Stimulated activated CD8-positive, alpha-beta memory T cell treated with anti-CD3 and anti-CD28 coated beads, Interleukin-15, amount 100 ng/mL, for 24 hours (primary cell): ENCODE results near the gene NRP1.

Source experiments
- DNase-seq: peaks from one replicate; pipeline ENCODE4 v3.0.0-alpha.2; 2020; ENCODE audit warnings: low read depth

NRP1 gene

GRCh38 chr10:33183655-33184054, 150.8 kb downstream of the NRP1 start:
- no peak for DNase-seq

- DNase-seq, result no peak
These were observed 153.5 kb downstream of the NRP1 start for GRCh38 chr10:33180921-33181320.

- no peak for DNase-seq
These were observed 154.1 kb downstream of the NRP1 start for GRCh38 chr10:33180390-33180789.

- DNase-seq, result no peak
These were observed 155.4 kb downstream of the NRP1 start for GRCh38 chr10:33179067-33179466.

GRCh38 chr10:33178026-33178755, 156.3 kb downstream of the NRP1 start:
- DNase-seq, result no peak

- no peak for DNase-seq
These were observed 157.8 kb downstream of the NRP1 start for GRCh38 chr10:33176688-33177087.

- DNase-seq, result no peak
These were observed 159.6 kb downstream of the NRP1 start for GRCh38 chr10:33174674-33175434.

GRCh38 chr10:33165911-33166310, 168.6 kb downstream of the NRP1 start:
- DNase-seq, result no peak

GRCh38 chr10:33164060-33164709, 170.3 kb downstream of the NRP1 start:
- DNase-seq, result no peak

GRCh38 chr10:33162248-33162575, 172.3 kb downstream of the NRP1 start:
- no peak for DNase-seq

GRCh38 chr10:33161550-33162247, 172.8 kb downstream of the NRP1 start:
- no peak for DNase-seq

- no peak for DNase-seq
These were observed 174.3 kb downstream of the NRP1 start for GRCh38 chr10:33160151-33160550.

GRCh38 chr10:33157103-33157502, 177.4 kb downstream of the NRP1 start:
- DNase-seq, result no peak

- DNase-seq, result no peak
These were observed 178.5 kb downstream of the NRP1 start for GRCh38 chr10:33155720-33156638.

- no peak for DNase-seq
These were observed 179.9 kb downstream of the NRP1 start for GRCh38 chr10:33154590-33154989.

GRCh38 chr10:33153968-33154327, 180.5 kb downstream of the NRP1 start:
- DNase-seq, result no peak

GRCh38 chr10:33153251-33153967, 181.1 kb downstream of the NRP1 start:
- no peak for DNase-seq

- DNase-seq, result no peak
These were observed 181.7 kb downstream of the NRP1 start for GRCh38 chr10:33152750-33153149.

GRCh38 chr10:33152146-33152545, 182.3 kb downstream of the NRP1 start:
- no peak for DNase-seq

- no peak for DNase-seq
These were observed 183.1 kb downstream of the NRP1 start for GRCh38 chr10:33151344-33151864.

GRCh38 chr10:33150889-33151288, 183.6 kb downstream of the NRP1 start:
- DNase-seq, result no peak
